Kidney (tissue), 14 donors: ENCODE measurements around the gene GNAI1. TPM values are rescaled to one million over a fixed set of nuclear protein-coding genes. Genes with fewer than 3 reads are reported as not detected.

Source experiments
- DNase-seq, 5 donors: peaks; one replicate each; pipeline ENCODE4 v3.0.0-alpha.2; 2013 to 2020
- FAIRE-seq: peaks from 2 replicates; lab custom pipeline; 2012; peaks lifted over from hg19 to GRCh38; lab: Jason Lieb, UNC
- H3K27ac ChIP-seq, 2 donors: one replicate each; pipeline ENCODE4 v1.7.0; 2013; ENCODE audit warnings: low read depth in 2 of 2, low read length in 2 of 2, inconsistent platforms in 1 of 2
- H3K27me3 ChIP-seq: one replicate; pipeline ENCODE4 v1.7.1; 2013; ENCODE audit warnings: low read length, inconsistent platforms; ENCODE audit not compliant: control insufficient read depth, insufficient read depth
- H3K36me3 ChIP-seq, 3 donors: one replicate each; pipeline versions ENCODE4 v1.7.0 to v1.7.1; 2013; ENCODE audit warnings: low read length in 3 of 3, control low read depth in 1 of 3, inconsistent platforms in 1 of 3; ENCODE audit not compliant: insufficient read depth in 3 of 3, control insufficient read depth in 2 of 3
- H3K4me1 ChIP-seq, 3 donors: one replicate each; pipeline versions ENCODE4 v1.7.0 to v1.7.1; 2013; ENCODE audit warnings: low read length in 3 of 3, inconsistent platforms in 1 of 3, low read depth in 1 of 3; ENCODE audit not compliant: control insufficient read depth in 2 of 3, insufficient read depth in 2 of 3
- H3K4me3 ChIP-seq, 3 donors: one replicate each; pipeline versions ENCODE4 v1.7.0 to v1.8.1; 2013; ENCODE audit warnings: low read length in 3 of 3, control low read depth in 1 of 3, inconsistent platforms in 1 of 3
- H3K9ac ChIP-seq, 3 donors: one replicate each; pipeline versions ENCODE4 v1.7.0 to v1.7.1; 2013; ENCODE audit warnings: low read length in 3 of 3, control low read depth in 1 of 3, inconsistent platforms in 1 of 3
- H3K9me3 ChIP-seq, 3 donors: one replicate each; pipeline versions ENCODE4 v1.7.0 to v1.7.1; 2013; ENCODE audit warnings: low read length in 3 of 3, control low read depth in 1 of 3, inconsistent platforms in 1 of 3; ENCODE audit not compliant: control insufficient read depth in 2 of 3, insufficient read depth in 1 of 3
- CTCF ChIP-seq: IDR thresholded peaks from 3 replicates; pipeline ENCODE4 v1.5.1; 2012; ENCODE audit warnings: mild to moderate bottlenecking, moderate library complexity, borderline replicate concordance; ENCODE audit not compliant: insufficient read depth; ENCODE audit errors: extremely low read depth
- intact Hi-C: fragments of 100-400 bp; cut with DNase I; formaldehyde crosslinking; loops from one replicate; pipeline ENCODE4 v1.11.1; 2022
- polyA plus RNA-seq: library from polyadenylated mRNA; stranded (reverse); fragments of 350-450 nt; fragmentation: Illumina TruSeq; extraction: RNeasy Lipid Tissue Mini Kit (QIAGEN cat#74804); gene quantifications from one replicate; pipeline ENCODE4 v1.2.3, GENCODE V29; 2014; ENCODE audit warnings: low read depth, low replicate concordance; ENCODE audit not compliant: insufficient read depth
- total RNA-seq: library from RNA; stranded (reverse); fragmentation: NEBNext Ultra II Directional; extraction: Animal tissue kit (Norgen Biotek cat#: 25700); gene quantifications from one replicate; pipeline ENCODE4 v1.2.1, GENCODE V29; 2021
- donor health status: control.
- donor health status: control.
- donor health status: control.
- donor health status: control.
- donor health status: control.
- donor health status: DM: yes; HTN: yes; CAD: no.
- donor health status: Normal renal cell carcinoma (clear cell type).

The GNAI1 gene
- total and polyA plus RNA-seq, 2 donors from 2014 or later: 41.9 to 105 TPM

- H3K9me3 ChIP-seq: peaks cover 0 to 8% (median 0%) of the 10 kb centered on the region in 3 donors
- no peak overlapping the region for H3K27ac ChIP-seq
- no peaks in the 10 kb centered on the region for H3K27me3 ChIP-seq
- no peak for DNase-seq
- intact Hi-C loops: no loop called here
- no peak overlapping the region for H3K4me3 ChIP-seq
- no peak for TF ChIP-seq CTCF
- H3K4me1 ChIP-seq: no peaks in the 10 kb centered on the region
- H3K9ac ChIP-seq: no peak overlapping the region
- no peak for FAIRE-seq
- no peaks in the 10 kb centered on the region for H3K36me3 ChIP-seq
These were observed 37.8 kb downstream of the GNAI1 start for GRCh38 chr7:80172387-80172786.

GRCh38 chr7:80175744-80176143, 41.1 kb downstream of the GNAI1 start:
- Histone ChIP-seq H3K36me3 (no peaks in the 10 kb centered on the region), H3K27ac (no peak overlapping the region), H3K4me1 (peaks cover 0 to 7% (median 2%) of the 10 kb centered on the region in 3 donors), H3K27me3 (no peaks in the 10 kb centered on the region), H3K9ac (no peak overlapping the region), H3K9me3 (no peaks in the 10 kb centered on the region), H3K4me3 (no peak overlapping the region)
- DNase-seq: no peak
- FAIRE-seq: no peak
- intact Hi-C loops: no loop called here
- no peak for TF ChIP-seq CTCF

GRCh38 chr7:80181411-80181810, 46.8 kb downstream of the GNAI1 start:
- DNase-seq (no peak), FAIRE-seq (no peak)
- no peak overlapping the region for H3K4me3 ChIP-seq
- no peak overlapping the region for H3K27ac ChIP-seq
- H3K27me3 ChIP-seq: no peaks in the 10 kb centered on the region
- no peaks in the 10 kb centered on the region for H3K9me3 ChIP-seq
- peaks cover 0 to 18% (median 2%) of the 10 kb centered on the region in 3 donors for H3K4me1 ChIP-seq
- H3K9ac ChIP-seq: no peak overlapping the region
- no peaks in the 10 kb centered on the region for H3K36me3 ChIP-seq
- intact Hi-C loops: no loop called here
- TF ChIP-seq CTCF: no peak
